ENCODE results near the gene IFIT1. TPM values are rescaled to one million over a fixed set of nuclear protein-coding genes. Genes with fewer than 3 reads are reported as not detected.
A peak's percentile ranks its signal among the peaks of the same experiment; 100 is the strongest.

The IFIT1 gene, protein sequence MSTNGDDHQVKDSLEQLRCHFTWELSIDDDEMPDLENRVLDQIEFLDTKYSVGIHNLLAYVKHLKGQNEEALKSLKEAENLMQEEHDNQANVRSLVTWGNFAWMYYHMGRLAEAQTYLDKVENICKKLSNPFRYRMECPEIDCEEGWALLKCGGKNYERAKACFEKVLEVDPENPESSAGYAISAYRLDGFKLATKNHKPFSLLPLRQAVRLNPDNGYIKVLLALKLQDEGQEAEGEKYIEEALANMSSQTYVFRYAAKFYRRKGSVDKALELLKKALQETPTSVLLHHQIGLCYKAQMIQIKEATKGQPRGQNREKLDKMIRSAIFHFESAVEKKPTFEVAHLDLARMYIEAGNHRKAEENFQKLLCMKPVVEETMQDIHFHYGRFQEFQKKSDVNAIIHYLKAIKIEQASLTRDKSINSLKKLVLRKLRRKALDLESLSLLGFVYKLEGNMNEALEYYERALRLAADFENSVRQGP
- total RNA-seq: 1 to 10 TPM; 1.3 to 7.0 TPM

DNA sequence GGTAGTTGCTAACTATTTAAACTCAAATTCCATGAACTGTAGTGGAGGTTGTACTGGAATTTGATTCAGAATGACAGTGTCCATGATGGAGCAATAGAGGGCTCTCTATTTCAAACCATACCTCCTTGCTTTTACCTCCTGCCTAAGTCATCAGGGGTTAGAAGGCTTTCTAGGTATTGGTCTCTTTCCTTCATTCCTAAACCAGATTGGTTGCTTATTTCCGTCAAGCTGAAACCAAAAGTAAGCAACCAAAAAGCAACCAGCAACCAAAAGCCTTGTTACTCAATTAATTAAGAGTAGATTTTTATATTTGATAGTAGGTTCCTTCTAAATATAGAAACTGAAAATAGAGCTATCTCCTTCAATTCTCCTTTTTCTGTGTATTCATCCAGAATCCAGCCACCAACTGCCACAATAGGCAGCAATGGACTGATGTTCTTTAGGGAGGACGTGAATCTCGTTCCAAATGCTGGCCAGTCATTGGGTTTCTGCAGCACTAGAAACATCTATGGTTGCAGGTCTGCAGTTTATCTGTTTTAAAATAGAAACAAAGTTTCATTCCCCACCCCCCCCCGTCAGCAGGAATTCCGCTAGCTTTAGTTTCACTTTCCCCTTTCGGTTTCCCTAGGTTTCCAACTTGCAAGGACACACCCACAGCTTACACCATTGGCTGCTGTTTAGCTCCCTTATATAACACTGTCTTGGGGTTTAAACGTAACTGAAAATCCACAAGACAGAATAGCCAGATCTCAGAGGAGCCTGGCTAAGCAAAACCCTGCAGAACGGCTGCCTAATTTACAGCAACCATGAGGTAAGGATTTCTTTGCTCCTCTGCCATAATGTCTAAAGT lies at the start of gene IFIT1:
IFIT1 (plus strand) TSS at position 717 of the 850 bp plus-strand sequence; CDS start at position 807, 90 bp downstream.
- Histone ChIP-seq H3K4me3 (peak within 1 kb of the TSS; percentile 5 to 60), H3K27ac (peak within 1 kb of the TSS; percentile 72 to 88 (median 77)), H3K4me1 (peaks cover 20% of the 10 kb centered on the region), H3K9me3 (no peaks in the 10 kb centered on the region), H3K27me3 (no peaks in the 10 kb centered on the region), H3K36me3 (replicated peaks in 1 of 2; ENCODE audit: insufficient read depth in 1 of 2, low read depth in 2 of 2) (no peaks in the 10 kb centered on the region)
- WGBS, 2 donors: 2 to 3% methylated on average over 8 of the region's 8 CpGs
- TF ChIP-seq, protein P1, sequence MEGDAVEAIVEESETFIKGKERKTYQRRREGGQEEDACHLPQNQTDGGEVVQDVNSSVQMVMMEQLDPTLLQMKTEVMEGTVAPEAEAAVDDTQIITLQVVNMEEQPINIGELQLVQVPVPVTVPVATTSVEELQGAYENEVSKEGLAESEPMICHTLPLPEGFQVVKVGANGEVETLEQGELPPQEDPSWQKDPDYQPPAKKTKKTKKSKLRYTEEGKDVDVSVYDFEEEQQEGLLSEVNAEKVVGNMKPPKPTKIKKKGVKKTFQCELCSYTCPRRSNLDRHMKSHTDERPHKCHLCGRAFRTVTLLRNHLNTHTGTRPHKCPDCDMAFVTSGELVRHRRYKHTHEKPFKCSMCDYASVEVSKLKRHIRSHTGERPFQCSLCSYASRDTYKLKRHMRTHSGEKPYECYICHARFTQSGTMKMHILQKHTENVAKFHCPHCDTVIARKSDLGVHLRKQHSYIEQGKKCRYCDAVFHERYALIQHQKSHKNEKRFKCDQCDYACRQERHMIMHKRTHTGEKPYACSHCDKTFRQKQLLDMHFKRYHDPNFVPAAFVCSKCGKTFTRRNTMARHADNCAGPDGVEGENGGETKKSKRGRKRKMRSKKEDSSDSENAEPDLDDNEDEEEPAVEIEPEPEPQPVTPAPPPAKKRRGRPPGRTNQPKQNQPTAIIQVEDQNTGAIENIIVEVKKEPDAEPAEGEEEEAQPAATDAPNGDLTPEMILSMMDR (IDR thresholded peaks at IDR 0.05): no peak
- TF ChIP-seq POLR2A (IDR thresholded peaks at IDR 0.05): peak in 2 of 3 donors; percentile 41 to 43
- ATAC-seq: peak; percentile 93
- intact Hi-C loops (cut with DNase I): no loop called here
- DNase-seq: peak; percentile 52 to 83 (median 63)

DNA sequence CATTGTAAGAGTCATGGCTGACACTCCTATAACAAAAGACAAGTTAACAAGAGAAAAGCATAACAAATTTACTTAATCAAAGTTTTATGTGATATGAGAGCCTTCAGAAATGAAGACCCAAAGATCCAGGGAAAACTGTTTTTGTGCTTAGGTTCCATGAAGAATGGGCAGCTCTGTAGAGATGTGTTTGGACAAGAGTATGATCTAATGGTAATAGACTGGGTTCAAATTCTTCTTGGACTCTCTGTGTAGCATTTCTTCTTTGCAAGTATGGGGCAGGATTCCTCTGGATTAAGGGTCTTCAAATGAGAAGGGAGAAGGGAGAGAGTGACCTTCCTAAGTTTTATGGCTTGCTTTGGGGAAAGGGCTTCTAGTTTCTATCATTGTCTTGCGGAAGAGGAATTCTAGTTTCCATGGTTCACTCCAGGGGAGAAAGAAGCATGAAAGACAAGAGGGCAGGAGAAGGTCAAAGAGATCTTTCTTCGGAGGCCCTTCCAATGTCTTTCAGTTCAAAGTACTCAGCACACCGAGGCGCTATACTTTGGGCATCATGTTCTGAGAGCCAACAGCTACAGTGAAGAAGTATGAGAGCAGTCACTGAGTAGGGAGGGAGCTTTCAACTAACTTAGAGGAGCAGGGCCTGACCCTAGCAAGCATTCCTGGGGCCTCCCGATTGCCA lies 49.2 kb upstream of the IFIT1 start:
- no peak overlapping the region for H3K27ac ChIP-seq
- TF ChIP-seq, protein P1 (IDR thresholded peaks at IDR 0.05): no peak
- TF ChIP-seq POLR2A (IDR thresholded peaks at IDR 0.05): no peak
- intact Hi-C loops (cut with DNase I): no loop called here
- H3K9me3 ChIP-seq: no peaks in the 10 kb centered on the region
- H3K4me3 ChIP-seq: no peak overlapping the region
- DNase-seq: no peak
- no peaks in the 10 kb centered on the region for H3K36me3 ChIP-seq (replicated peaks in 1 of 2; ENCODE audit: insufficient read depth in 1 of 2, low read depth in 2 of 2)
- 84 to 90% methylated on average over 5 of the region's 5 CpGs for WGBS, 2 donors
- ATAC-seq: no peak
- H3K27me3 ChIP-seq: no peaks in the 10 kb centered on the region
- H3K4me1 ChIP-seq: no peaks in the 10 kb centered on the region

DNA sequence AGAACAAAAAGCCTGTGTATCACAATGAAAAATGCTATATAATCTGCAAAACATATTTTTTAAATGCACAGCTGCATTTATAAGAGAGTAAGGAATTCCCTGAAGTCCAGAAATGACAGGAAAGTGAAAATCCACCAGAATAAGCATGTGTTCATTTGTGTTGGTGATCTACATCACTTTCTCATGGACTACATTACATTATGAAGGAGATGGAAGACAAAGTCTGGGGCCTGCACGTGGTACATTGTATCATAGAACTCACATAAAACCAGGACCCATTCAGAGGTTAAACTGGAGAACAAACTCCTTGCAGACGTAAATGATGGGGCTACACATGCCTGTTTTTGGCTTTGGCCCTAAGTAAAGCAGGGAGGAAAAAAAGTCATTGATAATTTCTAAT lies 48.3 kb upstream of the IFIT1 start:
- Histone ChIP-seq H3K36me3 (replicated peaks in 1 of 2; ENCODE audit: insufficient read depth in 1 of 2, low read depth in 2 of 2) (no peaks in the 10 kb centered on the region), H3K27ac (no peak overlapping the region), H3K27me3 (no peaks in the 10 kb centered on the region), H3K4me1 (no peaks in the 10 kb centered on the region), H3K9me3 (no peaks in the 10 kb centered on the region), H3K4me3 (no peak overlapping the region)
- WGBS, 2 donors: 60 to 65% methylated on average over 2 of the region's 2 CpGs
- DNase-seq (no peak), ATAC-seq (no peak)
- TF ChIP-seq POLR2A (IDR thresholded peaks at IDR 0.05): no peak
- TF ChIP-seq, protein P1 (IDR thresholded peaks at IDR 0.05): no peak
- intact Hi-C loops (cut with DNase I): no loop called here

GRCh38 chr10:89345367-89346000 lies 46.9 kb upstream of the IFIT1 start:
- Histone ChIP-seq H3K36me3 (replicated peaks in 1 of 2; ENCODE audit: insufficient read depth in 1 of 2, low read depth in 2 of 2) (no peaks in the 10 kb centered on the region), H3K4me3 (no peak overlapping the region), H3K27ac (no peak overlapping the region), H3K9me3 (no peaks in the 10 kb centered on the region), H3K27me3 (no peaks in the 10 kb centered on the region), H3K4me1 (no peaks in the 10 kb centered on the region)
- intact Hi-C loops (cut with DNase I): no loop called here
- 84 to 88% methylated on average over 4 of the region's 4 CpGs for WGBS, 2 donors
- DNase-seq (no peak), ATAC-seq (no peak)
- TF ChIP-seq POLR2A (IDR thresholded peaks at IDR 0.05): no peak
- TF ChIP-seq, protein P1 (IDR thresholded peaks at IDR 0.05): no peak
